Measurements from ENCODE around the gene RAB34.

The RAB34 gene

DNA sequence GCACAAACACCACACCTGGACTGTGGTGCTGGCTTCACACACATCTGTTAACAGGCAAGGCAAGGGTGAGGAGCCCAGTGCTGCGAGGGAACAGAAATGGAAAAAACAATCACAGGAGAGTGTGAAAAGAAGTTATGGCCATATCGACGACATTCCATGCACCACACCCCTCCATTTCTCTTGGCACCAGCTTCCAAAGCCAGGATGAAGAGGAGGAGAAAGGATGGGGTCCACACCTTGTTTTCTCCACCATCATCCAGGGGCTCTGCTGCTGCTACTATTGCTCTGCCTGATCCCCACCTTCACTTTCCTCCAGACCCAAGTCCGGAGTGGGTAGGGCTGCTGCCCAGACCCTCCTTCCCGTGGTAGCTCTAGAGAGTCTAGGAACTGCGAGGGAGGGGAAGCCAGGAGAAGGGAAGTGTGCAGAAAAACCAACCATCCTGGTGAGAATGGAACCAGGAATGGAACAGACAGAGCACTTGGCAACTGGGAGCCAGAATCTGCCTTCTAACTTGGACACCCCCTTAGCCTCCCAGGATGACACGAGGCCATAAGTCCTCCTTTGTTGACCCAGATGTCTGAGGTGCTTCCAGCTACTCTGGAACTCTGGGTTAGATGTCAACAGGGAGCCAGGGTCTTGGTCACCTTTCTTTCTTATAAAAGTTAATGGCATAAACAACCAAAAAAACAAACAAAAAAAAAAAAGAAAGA lies 4.8 kb downstream of the RAB34 start:
- Histone ChIP-seq H3K4me2 (ENCODE audit: low read length) (peak overlapping the region; percentile 91), H3K36me3 (ENCODE audit: control insufficient read depth, low read length) (no peaks in the 10 kb centered on the region), H3K4me3 (ENCODE audit: low read length) (peak overlapping the region; percentile 92), H3K27me3 (ENCODE audit: control insufficient read depth, low read length) (no peaks in the 10 kb centered on the region; the same call in 1 of the 2 replicates), H3K4me1 (ENCODE audit: control insufficient read depth, low read length) (peaks cover 27% of the 10 kb centered on the region), H4K20me1 (ENCODE audit: control insufficient read depth, insufficient read depth, low read depth, low read length) (no peaks in the 10 kb centered on the region), H3K79me2 (ENCODE audit: control insufficient read depth, low read length) (peaks cover 11% of the 10 kb centered on the region), H3K9me2 (replicated peaks; ENCODE audit: control insufficient read depth, low read length) (no peaks in the 10 kb centered on the region), H3K27ac (ENCODE audit: low read depth, low read length) (no peak overlapping the region), H3F3A (ENCODE audit: control insufficient read depth, insufficient read depth) (peaks cover 4% of the 10 kb centered on the region; the same call in 1 of the 2 replicates), H3K9me3 (ENCODE audit: control insufficient read depth, insufficient read depth, low read length) (no peaks in the 10 kb centered on the region)
- no peak for TF ChIP-seq EZH2phosphoT487 (IDR thresholded peaks at IDR 0.05; ENCODE audit: borderline replicate concordance, low read length)
- TF ChIP-seq, protein P1, sequence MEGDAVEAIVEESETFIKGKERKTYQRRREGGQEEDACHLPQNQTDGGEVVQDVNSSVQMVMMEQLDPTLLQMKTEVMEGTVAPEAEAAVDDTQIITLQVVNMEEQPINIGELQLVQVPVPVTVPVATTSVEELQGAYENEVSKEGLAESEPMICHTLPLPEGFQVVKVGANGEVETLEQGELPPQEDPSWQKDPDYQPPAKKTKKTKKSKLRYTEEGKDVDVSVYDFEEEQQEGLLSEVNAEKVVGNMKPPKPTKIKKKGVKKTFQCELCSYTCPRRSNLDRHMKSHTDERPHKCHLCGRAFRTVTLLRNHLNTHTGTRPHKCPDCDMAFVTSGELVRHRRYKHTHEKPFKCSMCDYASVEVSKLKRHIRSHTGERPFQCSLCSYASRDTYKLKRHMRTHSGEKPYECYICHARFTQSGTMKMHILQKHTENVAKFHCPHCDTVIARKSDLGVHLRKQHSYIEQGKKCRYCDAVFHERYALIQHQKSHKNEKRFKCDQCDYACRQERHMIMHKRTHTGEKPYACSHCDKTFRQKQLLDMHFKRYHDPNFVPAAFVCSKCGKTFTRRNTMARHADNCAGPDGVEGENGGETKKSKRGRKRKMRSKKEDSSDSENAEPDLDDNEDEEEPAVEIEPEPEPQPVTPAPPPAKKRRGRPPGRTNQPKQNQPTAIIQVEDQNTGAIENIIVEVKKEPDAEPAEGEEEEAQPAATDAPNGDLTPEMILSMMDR (IDR thresholded peaks at IDR 0.05; ENCODE audit: low read depth, low read length, poor library complexity, severe bottlenecking), result no peak

DNA sequence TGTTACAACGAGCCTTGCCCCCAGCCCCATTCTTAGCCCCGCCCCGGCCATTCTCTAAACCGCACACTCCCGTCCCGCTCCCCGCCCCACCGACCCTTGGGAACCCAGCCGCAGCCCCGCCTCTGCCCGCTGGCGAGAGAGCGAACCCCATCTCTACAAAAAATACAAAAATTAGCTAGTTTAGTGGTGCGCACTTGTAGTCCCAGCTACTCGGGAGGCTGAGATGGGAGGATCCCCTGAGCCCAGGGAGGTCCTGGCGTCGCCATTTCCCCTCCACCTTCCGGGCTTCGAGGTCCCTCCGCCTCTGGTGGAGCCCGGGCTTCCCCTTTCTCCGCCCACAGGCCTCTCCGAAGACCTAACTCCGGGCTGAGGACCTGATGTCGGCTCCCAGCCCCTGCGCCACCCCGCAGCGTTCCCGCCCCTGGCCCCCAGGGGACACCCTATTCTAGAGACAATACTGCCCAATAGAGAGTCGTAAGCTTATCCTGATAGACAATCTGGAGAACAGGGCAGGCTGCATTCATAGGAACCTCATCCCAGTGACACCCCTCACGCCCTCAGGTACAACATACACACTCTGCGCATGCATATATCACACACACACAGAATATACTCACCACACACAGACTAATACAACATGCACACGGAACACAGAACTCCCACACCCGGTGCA lies 5.5 kb downstream of the RAB34 start:
- Histone ChIP-seq H3K27ac (ENCODE audit: low read depth, low read length) (peak overlapping the region; percentile 65), H4K20me1 (ENCODE audit: control insufficient read depth, insufficient read depth, low read depth, low read length) (no peaks in the 10 kb centered on the region), H3F3A (ENCODE audit: control insufficient read depth, insufficient read depth) (peaks cover 10% of the 10 kb centered on the region), H3K4me1 (ENCODE audit: control insufficient read depth, low read length) (peaks cover 26% of the 10 kb centered on the region), H3K9me2 (replicated peaks; ENCODE audit: control insufficient read depth, low read length) (no peaks in the 10 kb centered on the region), H3K4me2 (ENCODE audit: low read length) (peak overlapping the region; percentile 91), H3K36me3 (ENCODE audit: control insufficient read depth, low read length) (no peaks in the 10 kb centered on the region), H3K79me2 (ENCODE audit: control insufficient read depth, low read length) (peaks cover 9% of the 10 kb centered on the region), H3K4me3 (ENCODE audit: low read length) (peak overlapping the region; percentile 92), H3K9me3 (ENCODE audit: control insufficient read depth, insufficient read depth, low read length) (no peaks in the 10 kb centered on the region), H3K27me3 (ENCODE audit: control insufficient read depth, low read length) (no peaks in the 10 kb centered on the region; the same call in 1 of the 2 replicates)
- TF ChIP-seq, protein P1 (IDR thresholded peaks at IDR 0.05; ENCODE audit: low read depth, low read length, poor library complexity, severe bottlenecking), result peak; percentile 42
- no peak for TF ChIP-seq EZH2phosphoT487 (IDR thresholded peaks at IDR 0.05; ENCODE audit: borderline replicate concordance, low read length)

DNA sequence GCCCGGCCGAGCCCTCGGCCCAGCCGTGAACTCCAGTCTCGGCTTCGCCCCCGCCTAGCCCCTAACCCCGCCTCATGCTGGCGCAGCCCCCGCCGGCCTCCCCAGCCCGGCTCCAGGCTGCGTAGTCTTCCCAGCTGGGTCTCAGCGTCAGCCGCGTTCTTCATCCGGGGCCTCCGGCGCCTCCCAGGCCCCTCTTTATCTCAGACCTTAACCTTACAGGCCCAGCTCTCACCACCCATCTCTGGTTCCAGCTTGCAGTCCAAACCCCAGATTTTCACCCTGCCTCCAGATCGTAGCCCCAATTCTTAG lies 6.0 kb downstream of the RAB34 start, which contains the start of gene PROCA1:
PROCA1 (minus strand) TSS at position 166 of the 309 bp plus-strand sequence. CDS start 228 bp downstream, outside the sequence.
- TF ChIP-seq EZH2phosphoT487 (IDR thresholded peaks at IDR 0.05; ENCODE audit: borderline replicate concordance, low read length), result no peak
- TF ChIP-seq, protein P1 (IDR thresholded peaks at IDR 0.05; ENCODE audit: low read depth, low read length, poor library complexity, severe bottlenecking), result no peak
- Histone ChIP-seq H3K27ac (ENCODE audit: low read depth, low read length) (peak within 1 kb of the TSS; percentile 65), H3K79me2 (ENCODE audit: control insufficient read depth, low read length) (peaks cover 9% of the 10 kb centered on the region), H3F3A (ENCODE audit: control insufficient read depth, insufficient read depth) (peaks cover 12% of the 10 kb centered on the region), H3K9me2 (replicated peaks; ENCODE audit: control insufficient read depth, low read length) (no peaks in the 10 kb centered on the region), H3K4me2 (ENCODE audit: low read length) (peak within 1 kb of the TSS; percentile 91), H3K4me3 (ENCODE audit: low read length) (peak within 1 kb of the TSS; percentile 92), H3K27me3 (ENCODE audit: control insufficient read depth, low read length) (no peaks in the 10 kb centered on the region; the same call in 1 of the 2 replicates), H3K4me1 (ENCODE audit: control insufficient read depth, low read length) (peaks cover 26% of the 10 kb centered on the region), H4K20me1 (ENCODE audit: control insufficient read depth, insufficient read depth, low read depth, low read length) (no peaks in the 10 kb centered on the region), H3K36me3 (ENCODE audit: control insufficient read depth, low read length) (no peaks in the 10 kb centered on the region), H3K9me3 (ENCODE audit: control insufficient read depth, insufficient read depth, low read length) (no peaks in the 10 kb centered on the region)
